ENCODE data around the gene DDB1.

Gene DDB1

GRCh38 chr11:61361741-61362541 lies 29.0 kb upstream of the DDB1 start, which contains the start of the genes CYB561A3 and TMEM138:
Gene CYB561A3, minus strand, starts transcription at chr11:61361882. Its CDS starts 5,169 bp downstream, at chr11:61356713.
Gene TMEM138, plus strand, starts transcription at chr11:61362374. Its CDS starts 2,017 bp downstream, at chr11:61364391.
- DNase-seq (ENCODE audit: low read depth, low spot score) = peak; percentile 95
- H3K4me3 ChIP-seq (ENCODE audit: low read depth, low read length) = peak within 1 kb of the TSS; percentile 75
- TF ChIP-seq, protein P1, sequence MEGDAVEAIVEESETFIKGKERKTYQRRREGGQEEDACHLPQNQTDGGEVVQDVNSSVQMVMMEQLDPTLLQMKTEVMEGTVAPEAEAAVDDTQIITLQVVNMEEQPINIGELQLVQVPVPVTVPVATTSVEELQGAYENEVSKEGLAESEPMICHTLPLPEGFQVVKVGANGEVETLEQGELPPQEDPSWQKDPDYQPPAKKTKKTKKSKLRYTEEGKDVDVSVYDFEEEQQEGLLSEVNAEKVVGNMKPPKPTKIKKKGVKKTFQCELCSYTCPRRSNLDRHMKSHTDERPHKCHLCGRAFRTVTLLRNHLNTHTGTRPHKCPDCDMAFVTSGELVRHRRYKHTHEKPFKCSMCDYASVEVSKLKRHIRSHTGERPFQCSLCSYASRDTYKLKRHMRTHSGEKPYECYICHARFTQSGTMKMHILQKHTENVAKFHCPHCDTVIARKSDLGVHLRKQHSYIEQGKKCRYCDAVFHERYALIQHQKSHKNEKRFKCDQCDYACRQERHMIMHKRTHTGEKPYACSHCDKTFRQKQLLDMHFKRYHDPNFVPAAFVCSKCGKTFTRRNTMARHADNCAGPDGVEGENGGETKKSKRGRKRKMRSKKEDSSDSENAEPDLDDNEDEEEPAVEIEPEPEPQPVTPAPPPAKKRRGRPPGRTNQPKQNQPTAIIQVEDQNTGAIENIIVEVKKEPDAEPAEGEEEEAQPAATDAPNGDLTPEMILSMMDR (IDR thresholded peaks at IDR 0.05; ENCODE audit: low read depth, low read length) = no peak
- in situ Hi-C loops (cut with HindIII; ENCODE audit: low sequenced_read_pairs) = no loop called here

DNA sequence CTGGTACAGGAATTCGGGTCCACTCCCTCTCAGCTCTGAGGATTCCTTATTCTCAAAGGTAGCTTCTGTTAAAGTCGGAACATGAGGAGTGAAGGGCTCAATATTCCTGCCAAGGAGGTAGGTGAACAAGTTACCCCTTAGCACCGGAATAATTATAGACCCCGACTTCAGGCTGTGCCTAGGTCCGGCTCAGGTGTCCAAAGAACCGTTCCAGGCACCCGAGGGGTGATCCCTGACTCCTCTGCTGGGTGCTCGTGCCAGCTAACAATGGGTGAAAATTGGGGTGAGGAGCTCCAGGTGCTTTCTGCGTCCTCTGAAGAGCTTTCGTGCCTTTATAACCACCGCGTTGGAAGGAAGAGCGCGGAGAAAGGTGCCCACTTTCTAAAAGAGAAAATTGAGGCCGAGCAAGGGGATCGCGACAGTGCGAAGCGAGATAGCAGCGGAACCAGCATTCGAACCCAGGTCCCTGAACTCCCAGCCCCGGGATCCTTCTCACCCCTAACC lies 28.4 kb upstream of the DDB1 start:
- no peak for DNase-seq (ENCODE audit: low read depth, low spot score)
- TF ChIP-seq, protein P1 (IDR thresholded peaks at IDR 0.05; ENCODE audit: low read depth, low read length) = no peak
- H3K4me3 ChIP-seq (ENCODE audit: low read depth, low read length) = peak overlapping the region; percentile 75
- in situ Hi-C loops (cut with HindIII; ENCODE audit: low sequenced_read_pairs) = no loop called here

DNA sequence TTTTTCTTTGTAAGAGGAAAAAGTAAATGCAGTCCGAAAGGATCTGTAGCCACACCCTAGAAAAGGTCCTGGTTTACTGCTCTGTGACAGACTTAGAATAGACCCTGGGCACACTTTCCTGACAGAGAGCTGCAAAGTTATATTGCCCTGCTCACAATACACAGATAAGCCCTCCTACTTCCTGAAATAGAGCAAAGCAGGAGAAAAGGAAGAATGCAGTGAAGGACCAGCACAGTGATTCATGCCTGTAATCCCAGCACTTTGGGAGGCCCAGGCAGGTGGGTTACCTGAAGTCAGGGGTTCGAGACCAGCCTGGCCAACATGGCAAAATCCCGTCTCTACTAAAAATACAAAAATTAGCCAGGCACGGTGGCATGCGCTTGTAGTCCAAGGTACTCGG lies 26.6 kb upstream of the DDB1 start:
- TF ChIP-seq, protein P1 (IDR thresholded peaks at IDR 0.05; ENCODE audit: low read depth, low read length) = no peak
- H3K4me3 ChIP-seq (ENCODE audit: low read depth, low read length) = no peak overlapping the region
- DNase-seq (ENCODE audit: low read depth, low spot score) = no peak
- in situ Hi-C loops (cut with HindIII; ENCODE audit: low sequenced_read_pairs) = no loop called here

GRCh38 chr11:61358566-61358965 lies 25.7 kb upstream of the DDB1 start:
- no peak for DNase-seq (ENCODE audit: low read depth, low spot score)
- in situ Hi-C loops (cut with HindIII; ENCODE audit: low sequenced_read_pairs) = no loop called here
- H3K4me3 ChIP-seq (ENCODE audit: low read depth, low read length) = no peak overlapping the region
- TF ChIP-seq, protein P1 (IDR thresholded peaks at IDR 0.05; ENCODE audit: low read depth, low read length) = no peak

GRCh38 chr11:61357894-61358239 lies 25.0 kb upstream of the DDB1 start:
- TF ChIP-seq, protein P1 (IDR thresholded peaks at IDR 0.05; ENCODE audit: low read depth, low read length) = no peak
- in situ Hi-C loops (cut with HindIII; ENCODE audit: low sequenced_read_pairs) = no loop called here
- H3K4me3 ChIP-seq (ENCODE audit: low read depth, low read length) = no peak overlapping the region
- DNase-seq (ENCODE audit: low read depth, low spot score) = no peak

DNA sequence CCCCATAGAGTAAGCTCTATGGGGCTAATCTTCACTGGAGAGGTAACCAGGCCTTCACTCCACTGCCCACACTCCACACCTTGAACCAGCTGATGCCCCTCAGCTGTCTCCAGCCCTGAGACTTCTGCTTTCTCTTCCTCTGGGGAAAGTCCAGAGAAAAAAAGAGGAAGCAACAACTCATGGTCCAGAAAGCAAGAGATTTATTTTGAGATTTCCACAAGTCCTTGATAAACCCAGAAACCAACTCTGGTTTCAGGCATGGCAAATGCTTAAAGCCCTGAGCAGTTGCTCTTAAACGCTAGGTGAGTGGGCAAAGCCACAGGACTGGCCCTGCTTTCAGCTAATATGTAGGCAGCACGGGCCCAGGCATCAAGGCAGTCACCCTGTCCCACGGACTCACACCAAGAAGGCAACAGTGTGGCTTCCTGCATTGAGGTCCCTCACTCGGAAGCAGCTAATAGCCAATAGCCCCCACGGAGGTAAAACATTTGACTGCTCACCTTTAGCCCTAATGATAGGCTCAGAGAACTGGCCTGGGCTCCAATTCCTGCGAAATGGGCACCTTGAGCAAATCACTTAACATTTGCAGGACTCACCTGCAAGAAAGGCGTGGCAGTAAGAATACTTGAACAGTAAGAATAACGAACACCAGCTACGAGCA lies 24.5 kb upstream of the DDB1 start:
- TF ChIP-seq, protein P1 (IDR thresholded peaks at IDR 0.05; ENCODE audit: low read depth, low read length) = no peak

More for the DNA sequence above, 24.5 kb upstream of the DDB1 start:
- DNase-seq (ENCODE audit: low read depth, low spot score) = no peak
- H3K4me3 ChIP-seq (ENCODE audit: low read depth, low read length) = no peak overlapping the region
- in situ Hi-C loops (cut with HindIII; ENCODE audit: low sequenced_read_pairs) = no loop called here
